OCI-LY7 (cell line): Measurements from ENCODE around the gene GRM5.

Source experiments
- EZH2phosphoT487 ChIP-seq: fragments of 200-600 bp; sonication (generic); IDR thresholded peaks from 2 replicates; pipeline ENCODE4 v1.6.1; 2018; ENCODE audit warnings: low read depth, borderline replicate concordance, mild to moderate bottlenecking, mixed run types, antibody characterized with exemption, low read length, moderate library complexity, mixed read lengths
- TF ChIP-seq, protein P1 (sequence below): fragments of 200-600 bp; sonication (generic); conservative IDR thresholded peaks from 2 replicates; pipeline ENCODE4 v1.5.1; 2014; ENCODE audit warnings: mild to moderate bottlenecking, antibody characterized with exemption, low read length, moderate library complexity, mixed read lengths

GRCh38 chr11:88972210-88972609 is 93.6 kb downstream of the GRM5 start:
- TF ChIP-seq, protein P1, sequence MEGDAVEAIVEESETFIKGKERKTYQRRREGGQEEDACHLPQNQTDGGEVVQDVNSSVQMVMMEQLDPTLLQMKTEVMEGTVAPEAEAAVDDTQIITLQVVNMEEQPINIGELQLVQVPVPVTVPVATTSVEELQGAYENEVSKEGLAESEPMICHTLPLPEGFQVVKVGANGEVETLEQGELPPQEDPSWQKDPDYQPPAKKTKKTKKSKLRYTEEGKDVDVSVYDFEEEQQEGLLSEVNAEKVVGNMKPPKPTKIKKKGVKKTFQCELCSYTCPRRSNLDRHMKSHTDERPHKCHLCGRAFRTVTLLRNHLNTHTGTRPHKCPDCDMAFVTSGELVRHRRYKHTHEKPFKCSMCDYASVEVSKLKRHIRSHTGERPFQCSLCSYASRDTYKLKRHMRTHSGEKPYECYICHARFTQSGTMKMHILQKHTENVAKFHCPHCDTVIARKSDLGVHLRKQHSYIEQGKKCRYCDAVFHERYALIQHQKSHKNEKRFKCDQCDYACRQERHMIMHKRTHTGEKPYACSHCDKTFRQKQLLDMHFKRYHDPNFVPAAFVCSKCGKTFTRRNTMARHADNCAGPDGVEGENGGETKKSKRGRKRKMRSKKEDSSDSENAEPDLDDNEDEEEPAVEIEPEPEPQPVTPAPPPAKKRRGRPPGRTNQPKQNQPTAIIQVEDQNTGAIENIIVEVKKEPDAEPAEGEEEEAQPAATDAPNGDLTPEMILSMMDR: no peak
- no peak for TF ChIP-seq EZH2phosphoT487
